SK-N-SH (cell line): ENCODE data around the gene TOLLIP. TPM values are rescaled to one million over a fixed set of nuclear protein-coding genes. Genes with fewer than 3 reads are reported as not detected.

ENCODE experiments used
- CTCF ChIA-PET: fragments of 300-600, 350-600 bp; formaldehyde crosslinking; extraction: SDS; loops from one replicate; lab custom pipeline; 2021; lab: Yijun Ruan, JAX
- POLR2A ChIA-PET: fragments of 350-600 bp; sonication (Branson Sonifier 250); formaldehyde crosslinking; extraction: SDS; loops from one replicate; lab custom pipeline; 2020; ENCODE audit warnings: antibody characterized with exemption, inconsistent platforms; lab: Yijun Ruan, JAX
- DNase-seq: peaks from one replicate; pipeline ENCODE4 v3.0.0; 2012
- H2AFZ ChIP-seq: fragments of 200-600 bp; sonication (generic); 2 replicates; pipeline ENCODE4 v1.8.1; 2016; ENCODE audit warnings: antibody characterized with exemption, mild to moderate bottlenecking, low read depth
- H3F3A ChIP-seq: fragments of 200-600 bp; sonication (generic); replicated peaks from 2 replicates; pipeline ENCODE3; 2016; ENCODE audit warnings: antibody characterized with exemption, mild to moderate bottlenecking; ENCODE audit not compliant: insufficient read depth
- H3K27ac ChIP-seq, 2 experiments: fragments of 200-500 bp in 1 of 2; fragments of 200-600 bp in 1 of 2; sonication (Bioruptor generic) in 1 of 2; sonication (generic), shearing (Covaris generic) in 1 of 2; 2 replicates each; pipeline versions ENCODE4 v1.5.1 to v1.6.1; 2014 to 2016; ENCODE audit warnings: low read depth in 2 of 2, inconsistent platforms in 1 of 2, low read length in 1 of 2, mild to moderate bottlenecking in 1 of 2, mixed read lengths in 1 of 2
- H3K27me3 ChIP-seq: fragments of 200-600 bp; sonication (generic), shearing (Covaris generic); 2 replicates; pipeline ENCODE4 v1.6.1; 2016; ENCODE audit warnings: mixed run types; ENCODE audit not compliant: insufficient read depth
- H3K36me3 ChIP-seq, 2 experiments: fragments of 200-500 bp in 1 of 2; fragments of 200-600 bp in 1 of 2; sonication (Bioruptor generic) in 1 of 2; sonication (generic) in 1 of 2; replicated peaks in 1 of 2; 2 replicates each; pipeline versions ENCODE3 to v1.5.1; 2014 to 2016; ENCODE audit warnings: low read length in 1 of 2, mild to moderate bottlenecking in 1 of 2; ENCODE audit not compliant: insufficient read depth in 2 of 2, control insufficient read depth in 1 of 2
- H3K4me1 ChIP-seq, 2 experiments: fragments of 200-500 bp in 1 of 2; fragments of 200-600 bp in 1 of 2; sonication (Bioruptor generic) in 1 of 2; sonication (generic), shearing (Covaris generic) in 1 of 2; 2 replicates each; pipeline versions ENCODE4 v1.5.1 to v1.6.1; 2014 to 2016; ENCODE audit warnings: low read depth in 1 of 2, low read length in 1 of 2, mixed run types in 1 of 2; ENCODE audit not compliant: insufficient read depth in 2 of 2, control insufficient read depth in 1 of 2
- H3K4me2 ChIP-seq: fragments of 200-600 bp; sonication (generic), shearing (Covaris generic); 2 replicates; pipeline ENCODE4 v1.6.1; 2017; ENCODE audit warnings: mixed run types
- H3K4me3 ChIP-seq, 2 experiments: fragments of 200-500 bp in 1 of 2; fragments of 200-600 bp in 1 of 2; sonication (Bioruptor generic) in 1 of 2; sonication (generic), shearing (Covaris generic) in 1 of 2; 2 replicates each; pipeline versions ENCODE4 v1.5.1 to v1.8.1; 2014 to 2016; ENCODE audit warnings: low read depth in 2 of 2, inconsistent platforms in 1 of 2, low read length in 1 of 2, mild to moderate bottlenecking in 1 of 2, mixed read lengths in 1 of 2, moderate library complexity in 1 of 2
- H3K79me2 ChIP-seq: fragments of 200-600 bp; sonication (generic); 2 replicates; pipeline ENCODE4 v1.8.1; 2017; ENCODE audit warnings: mild to moderate bottlenecking; ENCODE audit not compliant: insufficient read depth
- H3K9ac ChIP-seq: fragments of 200-600 bp; sonication (generic); 2 replicates; pipeline ENCODE4 v1.6.1; 2017; ENCODE audit warnings: mixed run types
- H3K9me2 ChIP-seq: fragments of 200-600 bp; sonication (generic); 2 replicates; pipeline ENCODE4 v1.6.1; 2017; ENCODE audit warnings: mixed run types
- H3K9me3 ChIP-seq: fragments of 200-600 bp; sonication (generic); 2 replicates; pipeline ENCODE4 v1.6.1; 2017; ENCODE audit warnings: mixed run types, mild to moderate bottlenecking, moderate library complexity
- H4K20me1 ChIP-seq: fragments of 200-600 bp; sonication (generic); 2 replicates; pipeline ENCODE4 v1.6.1; 2017; ENCODE audit warnings: mild to moderate bottlenecking, mixed run types; ENCODE audit not compliant: insufficient read depth
- EP300 ChIP-seq, 2 experiments: IDR thresholded peaks; 2 replicates each; pipeline versions ENCODE4 v1.4.0 to v1.6.1; 2012; ENCODE audit warnings: borderline replicate concordance in 1 of 2, low read depth in 1 of 2, low read length in 1 of 2
- EZH2phosphoT487 ChIP-seq: fragments of 200-600 bp; sonication (generic); IDR thresholded peaks from 2 replicates; pipeline ENCODE4 v1.6.1; 2017; ENCODE audit warnings: low read depth, mixed run types, mild to moderate bottlenecking, antibody characterized with exemption, moderate library complexity, borderline replicate concordance
- FOXM1 ChIP-seq: IDR thresholded peaks from 2 replicates; pipeline ENCODE4 v1.4.0; 2012; ENCODE audit warnings: low read depth, mild to moderate bottlenecking
- GABPA ChIP-seq: IDR thresholded peaks from 2 replicates; pipeline ENCODE4 v1.4.0; 2012; ENCODE audit warnings: low read depth, mild to moderate bottlenecking
- GATA2 ChIP-seq: sonication (generic); formaldehyde crosslinking; IDR thresholded peaks from 2 replicates; pipeline ENCODE4 v1.5.0; 2020; ENCODE audit warnings: mild to moderate bottlenecking, missing genetic modification reagents
- MAX ChIP-seq: IDR thresholded peaks from 2 replicates; pipeline ENCODE4 v1.4.0; 2012; ENCODE audit warnings: low read depth
- NFIC ChIP-seq: IDR thresholded peaks from 2 replicates; pipeline ENCODE4 v1.4.0; 2012; ENCODE audit warnings: borderline replicate concordance
- RAD21 ChIP-seq: IDR thresholded peaks from 2 replicates; pipeline ENCODE4 v1.6.1; 2012; ENCODE audit warnings: mild to moderate bottlenecking, low read length
- RFX5 ChIP-seq: IDR thresholded peaks from 2 replicates; pipeline ENCODE4 v1.6.1; 2012; ENCODE audit warnings: mild to moderate bottlenecking, improper control_type of control experiment, low read length
- SIN3A ChIP-seq: IDR thresholded peaks from 2 replicates; pipeline ENCODE4 v1.6.1; 2012; ENCODE audit warnings: low read depth, mild to moderate bottlenecking, low read length, moderate library complexity, borderline replicate concordance
- TAF1 ChIP-seq: IDR thresholded peaks from 2 replicates; pipeline ENCODE4 v1.6.1; 2012; ENCODE audit warnings: low read depth, mild to moderate bottlenecking, low read length, moderate library complexity, borderline replicate concordance
- TCF12 ChIP-seq: IDR thresholded peaks from 2 replicates; pipeline ENCODE4 v1.4.0; 2012
- USF2 ChIP-seq: fragments of 150-350 bp; IDR thresholded peaks from 2 replicates; pipeline ENCODE4 v1.6.1; 2017; ENCODE audit warnings: antibody characterized with exemption, low read length, low read depth, borderline replicate concordance
- WGBS: methylation state at CpG from one replicate; pipeline ENCODE4 v1.1.6; 2017; ENCODE audit warnings: low lambda C conversion rate; 5-methylcytosine and 5-hydroxymethylcytosine counted together
- polyA plus RNA-seq, 3 experiments: library from polyadenylated mRNA; depleted of rRNA; stranded (reverse); fragments of >200 nt; gene quantifications; 2 replicates each; pipeline ENCODE4 v1.2.3, GENCODE V29; 2012

The TOLLIP gene
- polyA plus RNA-seq, 1 of the 3 experiments (the other 2 are of a cell fraction): 55.4 TPM

- H3K4me2 ChIP-seq: no peak overlapping the region
- H3K9ac ChIP-seq: no peak overlapping the region
- H3K27me3 ChIP-seq: no peaks in the 10 kb centered on the region
- no peaks in the 10 kb centered on the region for H3K79me2 ChIP-seq
- POLR2A ChIA-PET: no interaction called here
- 65% methylated on average over 9 of the region's 20 CpGs for WGBS
- H3K36me3 ChIP-seq: no peaks in the 10 kb centered on the region
- no peak for DNase-seq
- H3K4me1 ChIP-seq: no peaks in the 10 kb centered on the region
- no peak overlapping the region for H3K4me3 ChIP-seq
- no peak overlapping the region for H3K27ac ChIP-seq
- no peaks in the 10 kb centered on the region for H3K9me3 ChIP-seq
- H3F3A ChIP-seq: no peaks in the 10 kb centered on the region
- CTCF ChIA-PET: no interaction called here
- no peaks in the 10 kb centered on the region for H3K9me2 ChIP-seq
- H2AFZ ChIP-seq: no peak overlapping the region
- no peaks in the 10 kb centered on the region for H4K20me1 ChIP-seq
- TF ChIP-seq GATA2: no peak
- TF ChIP-seq TCF12: no peak
- TF ChIP-seq EZH2phosphoT487: no peak
- no peak for TF ChIP-seq RFX5
- TF ChIP-seq EP300 (IDR thresholded peaks at IDR 0.05; ENCODE audit: borderline replicate concordance in 1 of 2, low read depth in 1 of 2, low read length in 1 of 2): no peak
Observed at GRCh38 chr11:1242289-1242688, 67.1 kb downstream of the TOLLIP start.

GRCh38 chr11:1241706-1242105, 67.7 kb downstream of the TOLLIP start:
- H3K36me3 ChIP-seq: no peaks in the 10 kb centered on the region
- H3K79me2 ChIP-seq: no peaks in the 10 kb centered on the region
- H3K4me2 ChIP-seq: no peak overlapping the region
- no peaks in the 10 kb centered on the region for H3K4me1 ChIP-seq
- no peak overlapping the region for H2AFZ ChIP-seq
- no peak for DNase-seq
- H3K27ac ChIP-seq: no peak overlapping the region
- CTCF ChIA-PET: interaction anchor here (0.7 kb wide), 1 partner anchor 190 kb away, joined by 3 read pairs; no protein-coding TSS in a partner anchor
- no peaks in the 10 kb centered on the region for H3K9me3 ChIP-seq
- POLR2A ChIA-PET: no interaction called here
- H3K9ac ChIP-seq: no peak overlapping the region
- no peaks in the 10 kb centered on the region for H3K27me3 ChIP-seq
- no peaks in the 10 kb centered on the region for H3K9me2 ChIP-seq
- H3F3A ChIP-seq: no peaks in the 10 kb centered on the region
- WGBS: 84% methylated on average over 6 of the region's 20 CpGs
- TF ChIP-seq RAD21: no peak
- TF ChIP-seq, all 33 proteins: peak for 0
- Histone ChIP-seq H3K4me3 (no peak overlapping the region), H4K20me1 (no peaks in the 10 kb centered on the region)

GRCh38 chr11:1240771-1241170, 68.7 kb downstream of the TOLLIP start:
- 100% methylated on average over 4 of the region's 25 CpGs for WGBS
- no peaks in the 10 kb centered on the region for H3K9me2 ChIP-seq
- ChIA-PET CTCF (interaction anchor here (0.7 kb wide), 1 partner anchor 189 kb away, joined by 3 read pairs; no protein-coding TSS in a partner anchor), POLR2A (no interaction called here)
- no peaks in the 10 kb centered on the region for H3K79me2 ChIP-seq
- no peak overlapping the region for H2AFZ ChIP-seq
- no peak overlapping the region for H3K4me3 ChIP-seq
- H4K20me1 ChIP-seq: no peaks in the 10 kb centered on the region
- H3F3A ChIP-seq: no peaks in the 10 kb centered on the region
- no peak overlapping the region for H3K4me2 ChIP-seq
- H3K4me1 ChIP-seq: no peaks in the 10 kb centered on the region
- no peak overlapping the region for H3K9ac ChIP-seq
- H3K36me3 ChIP-seq: no peaks in the 10 kb centered on the region
- H3K9me3 ChIP-seq: no peaks in the 10 kb centered on the region
- no peak for DNase-seq
- H3K27ac ChIP-seq: no peak overlapping the region
- TF ChIP-seq TAF1 (no peak), GABPA (no peak), USF2 (no peak), FOXM1 (no peak), MAX (no peak), NFIC (no peak), GATA2 (no peak), SIN3A (no peak)
- no peaks in the 10 kb centered on the region for H3K27me3 ChIP-seq
